Psoas muscle (tissue), 8 donors: ENCODE results near the gene STK10. TPM values are rescaled to one million over a fixed set of nuclear protein-coding genes. Genes with fewer than 3 reads are reported as not detected.

Source experiments
- ATAC-seq, 4 donors: fragments of 200-7000 bp; cut with Tn5 transposase; one replicate each; pipeline ENCODE4 v1.9.1; 2020; ENCODE audit warnings: moderate library complexity in 3 of 4, mild to moderate bottlenecking in 2 of 4
- DNase-seq, 2 donors: peaks; one replicate each; pipeline ENCODE4 v3.0.0-alpha.2; 2020
- H3K27ac ChIP-seq: fragments of 200-600 bp; one replicate; pipeline ENCODE4 v1.8.0; 2022
- H3K27me3 ChIP-seq, 3 donors: fragments of 200-600 bp in 1 of 3; one replicate each; pipeline versions ENCODE4 v1.6.1 to v1.8.0; 2013 to 2022; ENCODE audit warnings: low read length in 2 of 3, mild to moderate bottlenecking in 2 of 3, moderate library complexity in 1 of 3; ENCODE audit not compliant: insufficient read depth in 3 of 3
- H3K36me3 ChIP-seq, 2 donors: fragments of 200-600 bp in 1 of 2; one replicate each; pipeline versions ENCODE4 v1.6.1 to v1.8.0; 2013 to 2022; ENCODE audit warnings: low read depth in 1 of 2, mild to moderate bottlenecking in 1 of 2, moderate library complexity in 1 of 2; ENCODE audit not compliant: insufficient read depth in 1 of 2
- H3K4me1 ChIP-seq: fragments of 200-600 bp; one replicate; pipeline ENCODE4 v1.8.0; 2022
- H3K4me3 ChIP-seq: fragments of 200-600 bp; one replicate; pipeline ENCODE4 v1.8.0; 2022; ENCODE audit warnings: mild to moderate bottlenecking
- H3K9me3 ChIP-seq: fragments of 200-600 bp; one replicate; pipeline ENCODE4 v1.8.0; 2022
- WGBS, 3 donors: extraction: QIAGEN DNeasy Blood & Tissue Kit; methylation state at CpG; one replicate each; pipeline versions ENCODE4 v1.1.6 to v1.1.7; 2013; 5-methylcytosine and 5-hydroxymethylcytosine counted together
- intact Hi-C, 2 donors: fragments of 100-400 bp; cut with DNase I; formaldehyde crosslinking; loops; one replicate each; pipeline versions ENCODE4 v1.11.0 to v1.14.2; 2022
- polyA plus RNA-seq, 3 donors: library from polyadenylated mRNA; stranded (reverse); fragments of 200-250 nt; gene quantifications; one replicate each; pipeline ENCODE4 v1.2.3, GENCODE V29; 2013
- total RNA-seq, 4 donors: library from RNA; stranded (reverse); fragmentation: NEBNext Ultra II Directional in 2 of 4; extraction: Animal tissue kit (Norgen Biotek cat#: 25700) in 2 of 4; gene quantifications; one replicate each; pipeline versions ENCODE4 v1.2.1 to v1.2.4, GENCODE V29; 2021 to 2023
- TF ChIP-seq, protein P1 (sequence below): fragments of 200-600 bp; IDR thresholded peaks from one replicate; pipeline ENCODE4 v1.8.0; 2022; ENCODE audit warnings: antibody characterized with exemption
- donor health status: healthy with polysubstance abuse.
- donor health status: DM: no; HTN: no; CAD: no; lungs with moderate emphysema.
- donor health status: Bipolar disorder and iron deficiency.
- donor health status: healthy.
- donor health status: DM: yes; HTN: yes; CAD: no.
- donor health status: DM: no; HTN: no; CAD: no.
- donor health status: DM: no; HTN: no; CAD: no.
- donor health status: DM: yes; HTN: yes; CAD: no.

Gene STK10
- total and polyA plus RNA-seq, 7 donors, result 1.9 to 8.6 (median 6.2) TPM

DNA sequence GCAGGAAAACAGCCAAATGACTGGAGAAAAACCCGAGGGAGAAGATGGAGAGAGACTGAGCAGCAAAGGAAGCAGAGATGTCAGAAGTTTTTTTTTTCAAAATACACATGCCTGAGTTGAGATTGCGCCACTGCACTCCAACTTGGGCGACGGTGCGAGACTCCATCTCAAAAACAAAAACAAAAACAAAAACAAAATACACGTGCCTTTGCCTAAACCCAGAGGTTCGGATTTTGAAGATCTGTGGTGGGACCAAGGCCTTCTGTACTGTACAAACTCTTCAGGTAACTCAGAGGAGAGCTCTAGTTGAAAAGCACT, 142.8 kb downstream of the STK10 start:
- Histone ChIP-seq H3K4me1 (no peaks in the 10 kb centered on the region), H3K4me3 (no peak overlapping the region), H3K27ac (no peak overlapping the region), H3K36me3 (peaks cover 0 to 8% of the 10 kb centered on the region in 2 donors), H3K27me3 (no peaks in the 10 kb centered on the region), H3K9me3 (no peaks in the 10 kb centered on the region)
- DNase-seq (no peak), ATAC-seq (no peak)
- TF ChIP-seq, protein P1, sequence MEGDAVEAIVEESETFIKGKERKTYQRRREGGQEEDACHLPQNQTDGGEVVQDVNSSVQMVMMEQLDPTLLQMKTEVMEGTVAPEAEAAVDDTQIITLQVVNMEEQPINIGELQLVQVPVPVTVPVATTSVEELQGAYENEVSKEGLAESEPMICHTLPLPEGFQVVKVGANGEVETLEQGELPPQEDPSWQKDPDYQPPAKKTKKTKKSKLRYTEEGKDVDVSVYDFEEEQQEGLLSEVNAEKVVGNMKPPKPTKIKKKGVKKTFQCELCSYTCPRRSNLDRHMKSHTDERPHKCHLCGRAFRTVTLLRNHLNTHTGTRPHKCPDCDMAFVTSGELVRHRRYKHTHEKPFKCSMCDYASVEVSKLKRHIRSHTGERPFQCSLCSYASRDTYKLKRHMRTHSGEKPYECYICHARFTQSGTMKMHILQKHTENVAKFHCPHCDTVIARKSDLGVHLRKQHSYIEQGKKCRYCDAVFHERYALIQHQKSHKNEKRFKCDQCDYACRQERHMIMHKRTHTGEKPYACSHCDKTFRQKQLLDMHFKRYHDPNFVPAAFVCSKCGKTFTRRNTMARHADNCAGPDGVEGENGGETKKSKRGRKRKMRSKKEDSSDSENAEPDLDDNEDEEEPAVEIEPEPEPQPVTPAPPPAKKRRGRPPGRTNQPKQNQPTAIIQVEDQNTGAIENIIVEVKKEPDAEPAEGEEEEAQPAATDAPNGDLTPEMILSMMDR, result no peak
- intact Hi-C loops, result loop anchor here in 1 of 2 donors (10.0 kb wide), 1 partner anchor 620 kb away; no protein-coding TSS in a partner anchor
- WGBS, 3 donors, result 76 to 79% (median 77%) methylated on average over 7 of the region's 7 CpGs

DNA sequence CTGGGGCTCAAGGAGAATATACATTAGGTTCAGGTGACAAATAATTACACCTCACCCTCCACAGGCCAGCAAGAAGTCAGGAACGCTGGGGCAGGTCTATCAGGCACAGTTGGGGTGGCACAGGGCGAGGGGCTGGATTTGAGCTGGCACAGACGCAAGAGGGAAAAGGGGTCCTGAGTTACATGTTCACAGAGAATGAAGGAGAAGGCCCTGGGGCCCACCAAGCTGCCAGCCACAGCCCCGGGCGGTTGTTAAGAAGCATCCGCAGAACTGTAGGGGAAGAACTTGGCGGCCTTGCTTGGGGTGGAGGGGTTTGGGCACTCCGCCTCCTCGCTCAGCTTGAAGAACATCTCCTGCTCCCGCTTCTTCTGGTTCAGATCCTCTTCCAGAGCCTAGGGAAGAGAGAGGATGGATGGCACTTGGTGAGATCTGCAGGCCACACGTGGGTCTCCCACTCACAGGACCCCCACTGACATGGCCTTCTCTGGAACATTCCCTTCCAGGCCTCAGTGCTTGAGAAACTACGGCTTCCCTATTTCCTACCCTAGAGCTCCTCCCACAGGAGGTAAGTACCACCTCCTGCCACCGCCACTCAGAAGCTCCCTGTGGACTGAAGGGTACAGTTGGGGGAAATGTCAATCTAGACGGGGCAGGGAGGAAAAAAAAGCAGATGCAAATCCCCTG, 143.3 kb downstream of the STK10 start:
- Histone ChIP-seq H3K4me1 (peaks cover 5% of the 10 kb centered on the region), H3K27me3 (no peaks in the 10 kb centered on the region), H3K4me3 (no peak overlapping the region), H3K9me3 (no peaks in the 10 kb centered on the region), H3K36me3 (peaks cover 0 to 8% of the 10 kb centered on the region in 2 donors), H3K27ac (no peak overlapping the region)
- intact Hi-C loops, result loop anchor here (5.0 to 10.0 kb wide), 3 partner anchors 132 to 622 kb away; no protein-coding TSS in a partner anchor
- WGBS, 3 donors, result 83 to 87% (median 85%) methylated on average over 14 of the region's 14 CpGs
- DNase-seq (no peak), ATAC-seq (no peak)
- TF ChIP-seq, protein P1, result no peak

GRCh38 chr5:172043865-172044264, 144.2 kb downstream of the STK10 start:
- TF ChIP-seq, protein P1, result no peak
- H3K27me3 ChIP-seq, result no peaks in the 10 kb centered on the region
- H3K27ac ChIP-seq, result no peak overlapping the region
- H3K4me3 ChIP-seq, result no peak overlapping the region
- 66 to 83% (median 76%) methylated on average over 13 of the region's 13 CpGs for WGBS, 3 donors
- intact Hi-C loops, result loop anchor here (5.0 to 10.0 kb wide), 3 partner anchors 132 to 622 kb away; no protein-coding TSS in a partner anchor
- H3K36me3 ChIP-seq, result peaks cover 0 to 8% of the 10 kb centered on the region in 2 donors
- DNase-seq, result no peak
- ATAC-seq, result no peak
- H3K9me3 ChIP-seq, result no peaks in the 10 kb centered on the region
- H3K4me1 ChIP-seq, result peaks cover 6% of the 10 kb centered on the region

DNA sequence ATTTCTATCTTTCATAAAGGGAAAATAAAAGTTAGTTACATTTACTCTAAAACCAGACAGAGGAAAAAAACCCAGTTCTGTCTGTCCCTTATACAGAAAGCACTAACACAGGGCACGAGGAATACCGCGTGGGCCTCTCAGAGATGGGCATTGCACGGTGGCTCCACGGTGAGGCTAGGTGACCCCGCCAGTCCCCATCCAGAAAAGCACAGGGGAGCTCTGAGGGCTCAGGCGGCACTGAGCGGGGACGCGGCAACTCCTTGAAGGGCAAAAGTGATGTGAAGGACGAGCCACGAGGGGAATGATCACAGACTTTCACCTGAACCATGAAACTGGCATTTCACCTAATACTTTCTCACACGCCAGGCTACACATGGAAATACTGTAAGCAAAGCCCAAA, 145.8 kb downstream of the STK10 start:
- peaks cover 6% of the 10 kb centered on the region for H3K4me1 ChIP-seq
- H3K27me3 ChIP-seq, result no peaks in the 10 kb centered on the region
- no peak for DNase-seq
- H3K36me3 ChIP-seq, result peaks cover 0 to 8% of the 10 kb centered on the region in 2 donors
- H3K4me3 ChIP-seq, result no peak overlapping the region
- TF ChIP-seq, protein P1, result no peak
- no peak overlapping the region for H3K27ac ChIP-seq
- intact Hi-C loops, result loop anchor here (5.0 to 10.0 kb wide), 3 partner anchors 130 to 620 kb away; no protein-coding TSS in a partner anchor
- ATAC-seq, result no peak
- 85 to 92% (median 89%) methylated on average over 13 of the region's 13 CpGs for WGBS, 3 donors
- H3K9me3 ChIP-seq, result no peaks in the 10 kb centered on the region
